Measurements from ENCODE around the gene SLC39A9. TPM values are rescaled to one million over a fixed set of nuclear protein-coding genes. Genes with fewer than 3 reads are reported as not detected.

Gene SLC39A9, protein sequence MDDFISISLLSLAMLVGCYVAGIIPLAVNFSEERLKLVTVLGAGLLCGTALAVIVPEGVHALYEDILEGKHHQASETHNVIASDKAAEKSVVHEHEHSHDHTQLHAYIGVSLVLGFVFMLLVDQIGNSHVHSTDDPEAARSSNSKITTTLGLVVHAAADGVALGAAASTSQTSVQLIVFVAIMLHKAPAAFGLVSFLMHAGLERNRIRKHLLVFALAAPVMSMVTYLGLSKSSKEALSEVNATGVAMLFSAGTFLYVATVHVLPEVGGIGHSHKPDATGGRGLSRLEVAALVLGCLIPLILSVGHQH
- total RNA-seq: 17.2 TPM
- long read RNA-seq, transcript SLC39A9-202 (7 exons, 3,560 nt): major isoform, 9 of 13 reads
- long read RNA-seq, partial matches to known transcripts: 1 of 13 reads
- long read RNA-seq, other reads (novel, unspliced or antisense): 1 of 13 reads

DNA sequence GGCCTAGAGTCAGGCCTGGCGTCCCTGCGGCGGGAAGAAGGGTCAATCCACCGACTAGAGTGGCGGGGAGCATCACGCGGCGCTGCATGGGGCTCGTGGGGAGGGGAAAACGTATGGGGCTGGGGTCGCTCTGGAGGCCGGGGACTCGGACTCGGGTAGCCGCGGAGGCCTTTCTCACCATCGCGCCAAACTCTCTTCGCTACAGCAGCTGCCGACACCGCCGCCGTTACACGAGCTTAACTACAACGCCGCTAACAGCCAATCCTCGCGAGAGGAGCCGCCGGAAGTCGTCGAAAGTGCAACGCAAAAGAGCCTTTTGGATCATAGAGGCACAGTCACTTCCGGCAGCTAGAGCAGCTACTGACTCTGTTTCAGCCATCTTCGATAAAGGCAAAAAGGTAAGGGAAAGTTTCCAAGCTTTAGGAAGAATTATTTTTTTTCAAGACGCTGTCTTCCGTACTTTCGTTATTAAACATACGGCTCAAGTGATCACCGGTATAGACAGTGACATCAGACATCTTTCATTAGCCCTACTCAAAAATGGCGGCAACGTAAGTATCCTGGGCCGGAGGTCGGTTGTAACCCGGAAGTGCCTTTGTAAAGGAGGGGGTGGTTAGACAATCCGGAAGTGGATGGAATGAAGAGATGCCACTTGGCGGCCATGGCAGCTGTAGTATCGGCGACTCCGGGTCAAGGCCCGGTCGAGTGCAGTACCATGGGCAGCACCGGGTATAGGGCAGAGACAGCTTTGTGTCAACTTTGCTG lies at the start of gene SLC39A9, which contains the start of gene ERH:
TSS of gene SLC39A9 (plus strand) at position 640 of the 765 bp plus-strand sequence. CDS start 678 bp downstream, outside the sequence.
TSS of gene ERH (minus strand) at position 247 of the 765 bp plus-strand sequence. CDS start at position 181, 66 bp downstream.
- peaks cover 82% of the 10 kb centered on the region for H3K4me1 ChIP-seq
- peak within 1 kb of the TSS; percentile 95 for H3K27ac ChIP-seq (replicated peaks)
- H3K4me3 ChIP-seq: peak within 1 kb of the TSS; percentile 92
- intact Hi-C loops (cut with micrococcal nuclease): no loop called here
- H3K36me3 ChIP-seq: peaks cover 30% of the 10 kb centered on the region
- TF ChIP-seq, protein P1, sequence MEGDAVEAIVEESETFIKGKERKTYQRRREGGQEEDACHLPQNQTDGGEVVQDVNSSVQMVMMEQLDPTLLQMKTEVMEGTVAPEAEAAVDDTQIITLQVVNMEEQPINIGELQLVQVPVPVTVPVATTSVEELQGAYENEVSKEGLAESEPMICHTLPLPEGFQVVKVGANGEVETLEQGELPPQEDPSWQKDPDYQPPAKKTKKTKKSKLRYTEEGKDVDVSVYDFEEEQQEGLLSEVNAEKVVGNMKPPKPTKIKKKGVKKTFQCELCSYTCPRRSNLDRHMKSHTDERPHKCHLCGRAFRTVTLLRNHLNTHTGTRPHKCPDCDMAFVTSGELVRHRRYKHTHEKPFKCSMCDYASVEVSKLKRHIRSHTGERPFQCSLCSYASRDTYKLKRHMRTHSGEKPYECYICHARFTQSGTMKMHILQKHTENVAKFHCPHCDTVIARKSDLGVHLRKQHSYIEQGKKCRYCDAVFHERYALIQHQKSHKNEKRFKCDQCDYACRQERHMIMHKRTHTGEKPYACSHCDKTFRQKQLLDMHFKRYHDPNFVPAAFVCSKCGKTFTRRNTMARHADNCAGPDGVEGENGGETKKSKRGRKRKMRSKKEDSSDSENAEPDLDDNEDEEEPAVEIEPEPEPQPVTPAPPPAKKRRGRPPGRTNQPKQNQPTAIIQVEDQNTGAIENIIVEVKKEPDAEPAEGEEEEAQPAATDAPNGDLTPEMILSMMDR (IDR thresholded peaks at IDR 0.05; ENCODE audit: borderline replicate concordance): no peak
- H3K27me3 ChIP-seq (ENCODE audit: low read depth): no peaks in the 10 kb centered on the region
- DNase-seq: peak; percentile 96
- no peaks in the 10 kb centered on the region for H3K9me3 ChIP-seq (replicated peaks)

DNA sequence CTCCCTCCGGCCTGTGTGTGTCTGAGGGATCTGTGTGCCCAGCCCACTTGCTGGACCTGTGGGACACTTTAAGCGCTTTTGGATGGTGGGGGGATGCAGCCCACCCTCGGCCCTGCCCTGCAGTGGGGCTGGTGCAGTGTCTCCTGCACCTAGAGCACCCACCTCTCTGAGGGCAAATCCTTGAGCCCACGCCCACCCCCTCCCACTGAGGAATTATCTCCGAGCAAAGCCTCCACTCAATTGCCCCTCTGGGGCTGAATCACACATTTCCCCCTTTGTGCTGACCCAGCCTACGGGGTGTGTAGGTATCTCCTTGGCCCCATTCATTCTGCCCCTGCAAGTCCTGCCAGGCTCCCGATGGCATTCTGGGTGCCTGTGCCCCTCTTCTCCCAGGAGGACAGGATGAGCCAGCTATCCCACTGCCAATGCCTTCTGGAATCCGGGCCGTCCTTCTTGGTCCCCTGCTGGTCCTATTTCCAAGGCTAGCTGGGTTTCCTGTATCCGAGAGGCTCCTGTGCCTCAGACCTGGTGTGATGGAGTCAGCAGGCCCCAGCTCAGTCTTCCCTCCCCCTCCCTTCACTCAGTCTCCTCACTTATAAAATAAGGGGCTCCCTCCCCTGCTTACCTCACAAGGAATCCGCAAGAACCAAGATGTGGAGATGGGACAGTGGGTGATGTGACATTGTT lies 49.3 kb upstream of the SLC39A9 start:
- DNase-seq: no peak
- Histone ChIP-seq H3K4me3 (no peak overlapping the region), H3K36me3 (peaks cover 46% of the 10 kb centered on the region), H3K27ac (replicated peaks) (no peak overlapping the region), H3K9me3 (replicated peaks) (no peaks in the 10 kb centered on the region), H3K27me3 (ENCODE audit: low read depth) (peaks cover 4% of the 10 kb centered on the region), H3K4me1 (no peaks in the 10 kb centered on the region)
- TF ChIP-seq, protein P1 (IDR thresholded peaks at IDR 0.05; ENCODE audit: borderline replicate concordance): no peak
- intact Hi-C loops (cut with micrococcal nuclease): no loop called here

DNA sequence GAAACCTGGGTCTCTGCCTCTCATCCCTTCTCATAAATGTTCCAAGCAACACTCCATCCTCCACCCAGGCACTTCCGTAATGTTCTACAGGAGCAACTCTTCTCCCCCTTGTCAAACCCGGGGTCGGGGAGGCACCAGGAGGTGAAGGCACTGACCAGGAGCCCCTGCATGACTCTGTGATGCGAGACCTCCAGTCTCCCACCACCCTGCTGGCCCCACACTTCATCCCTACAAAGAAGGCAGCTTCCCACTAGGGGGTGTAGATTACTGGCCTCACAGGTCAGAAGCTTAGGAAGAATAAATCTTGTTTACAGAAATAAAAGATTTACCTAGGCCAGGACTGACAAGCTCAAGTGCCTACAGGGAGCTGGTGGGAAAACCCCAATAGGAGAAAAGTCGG lies 47.6 kb upstream of the SLC39A9 start:
- H3K4me1 ChIP-seq: peaks cover 11% of the 10 kb centered on the region
- intact Hi-C loops (cut with micrococcal nuclease): loop anchor here (10.0 kb wide), 1 partner anchor 106 kb away; no protein-coding TSS in a partner anchor
- no peaks in the 10 kb centered on the region for H3K9me3 ChIP-seq (replicated peaks)
- H3K4me3 ChIP-seq: no peak overlapping the region
- no peak for DNase-seq
- H3K27ac ChIP-seq (replicated peaks): no peak overlapping the region
- TF ChIP-seq, protein P1 (IDR thresholded peaks at IDR 0.05; ENCODE audit: borderline replicate concordance): no peak
- H3K36me3 ChIP-seq: peaks cover 46% of the 10 kb centered on the region
- H3K27me3 ChIP-seq (ENCODE audit: low read depth): peaks cover 4% of the 10 kb centered on the region

DNA sequence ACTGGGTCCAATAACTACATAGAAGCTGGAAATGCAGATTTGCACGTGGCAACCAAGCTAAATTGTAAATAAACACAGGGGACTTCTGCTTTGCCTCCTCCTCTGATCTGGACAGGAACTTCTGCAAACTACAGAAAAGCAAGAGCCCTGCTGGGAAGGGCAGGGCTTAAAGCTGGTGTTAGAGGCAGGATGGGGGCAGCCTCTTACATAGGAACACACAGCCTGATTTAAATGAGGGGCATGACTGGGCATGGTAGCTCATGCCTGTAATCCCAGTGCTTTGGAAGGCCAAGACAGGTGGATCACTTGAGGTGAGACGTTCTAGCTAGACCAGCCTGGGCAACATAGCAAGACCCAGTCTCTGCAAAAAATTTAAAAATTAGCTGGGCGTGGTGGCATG lies 47.1 kb upstream of the SLC39A9 start:
- Histone ChIP-seq H3K36me3 (peaks cover 46% of the 10 kb centered on the region), H3K27ac (replicated peaks) (no peak overlapping the region), H3K27me3 (ENCODE audit: low read depth) (peaks cover 4% of the 10 kb centered on the region), H3K4me1 (peaks cover 16% of the 10 kb centered on the region), H3K9me3 (replicated peaks) (no peaks in the 10 kb centered on the region), H3K4me3 (no peak overlapping the region)
- TF ChIP-seq, protein P1 (IDR thresholded peaks at IDR 0.05; ENCODE audit: borderline replicate concordance): no peak
- DNase-seq: no peak
- intact Hi-C loops (cut with micrococcal nuclease): loop anchor here (10.0 kb wide), 1 partner anchor 107 kb away; no protein-coding TSS in a partner anchor

DNA sequence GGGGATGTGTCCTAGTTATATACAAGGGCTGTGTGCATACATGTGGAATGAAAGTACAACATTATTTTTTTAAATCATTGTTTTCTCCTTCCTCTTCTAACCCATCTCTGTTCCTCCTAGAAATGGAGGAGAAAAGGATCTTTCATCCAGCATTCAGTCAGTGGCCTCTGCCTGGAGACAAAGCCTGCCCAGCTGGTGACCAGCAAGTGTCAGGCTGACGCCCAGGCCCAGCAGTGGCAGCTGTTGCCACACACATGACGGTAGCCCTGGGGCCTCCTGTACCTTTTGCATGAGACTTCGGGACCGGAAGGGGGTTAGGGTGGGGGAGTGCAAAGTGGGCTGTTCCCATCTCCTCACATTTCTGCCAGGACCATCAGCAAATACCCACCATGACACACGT lies 46.6 kb upstream of the SLC39A9 start:
- Histone ChIP-seq H3K27me3 (ENCODE audit: low read depth) (peaks cover 4% of the 10 kb centered on the region), H3K36me3 (peaks cover 46% of the 10 kb centered on the region), H3K4me1 (peaks cover 16% of the 10 kb centered on the region), H3K9me3 (replicated peaks) (no peaks in the 10 kb centered on the region), H3K27ac (replicated peaks) (no peak overlapping the region), H3K4me3 (no peak overlapping the region)
- intact Hi-C loops (cut with micrococcal nuclease): loop anchor here (10.0 kb wide), 1 partner anchor 107 kb away; no protein-coding TSS in a partner anchor
- DNase-seq: no peak
- TF ChIP-seq, protein P1 (IDR thresholded peaks at IDR 0.05; ENCODE audit: borderline replicate concordance): no peak
